RWPE2 (cell line): Measurements from ENCODE around the gene IGSF9B.

Source experiments
- ATAC-seq: fragments of 200-7000 bp; cut with Tn5 transposase; 3 replicates; pipeline ENCODE4 v1.9.1; 2021; ENCODE audit warnings: low read depth
- DNase-seq: peaks from one replicate; pipeline ENCODE4 v3.0.0-alpha.2; 2020; ENCODE audit warnings: low spot score
- H3K27ac ChIP-seq: fragments of 450-650 bp; 2 replicates; pipeline ENCODE4 v1.5.1; 2017; ENCODE audit warnings: mild to moderate bottlenecking; ENCODE audit not compliant: poor library complexity, severe bottlenecking
- H3K27me3 ChIP-seq: fragments of 250-450 bp; sonication (Bioruptor Pico); 2 replicates; pipeline ENCODE4 v1.5.1; 2021; ENCODE audit warnings: mild to moderate bottlenecking, moderate library complexity; ENCODE audit not compliant: insufficient read depth, poor library complexity, severe bottlenecking
- H3K36me3 ChIP-seq: fragments of 250-450 bp; sonication (Bioruptor Pico); 2 replicates; pipeline ENCODE4 v1.5.1; 2020; ENCODE audit warnings: low read depth, mild to moderate bottlenecking, moderate library complexity
- H3K4me1 ChIP-seq: fragments of 250-450 bp; sonication (Bioruptor Pico); 2 replicates; pipeline ENCODE4 v1.5.1; 2021; ENCODE audit warnings: mild to moderate bottlenecking, moderate library complexity; ENCODE audit not compliant: insufficient read depth, poor library complexity, severe bottlenecking
- H3K4me3 ChIP-seq: fragments of 250-450 bp; sonication (Bioruptor Pico); 2 replicates; pipeline ENCODE4 v1.5.1; 2021; ENCODE audit warnings: mild to moderate bottlenecking, moderate library complexity; ENCODE audit not compliant: severe bottlenecking
- H3K9me3 ChIP-seq: fragments of 250-450 bp; sonication (Bioruptor Pico); 2 replicates; pipeline ENCODE4 v1.5.1; 2021; ENCODE audit warnings: mild to moderate bottlenecking, moderate library complexity; ENCODE audit not compliant: severe bottlenecking
- TF ChIP-seq, protein P1 (sequence below): fragments of 450-650 bp; IDR thresholded peaks from one replicate; pipeline ENCODE4 v1.5.1; 2017; ENCODE audit warnings: mild to moderate bottlenecking, moderate library complexity; ENCODE audit not compliant: poor library complexity, severe bottlenecking

The IGSF9B gene

DNA sequence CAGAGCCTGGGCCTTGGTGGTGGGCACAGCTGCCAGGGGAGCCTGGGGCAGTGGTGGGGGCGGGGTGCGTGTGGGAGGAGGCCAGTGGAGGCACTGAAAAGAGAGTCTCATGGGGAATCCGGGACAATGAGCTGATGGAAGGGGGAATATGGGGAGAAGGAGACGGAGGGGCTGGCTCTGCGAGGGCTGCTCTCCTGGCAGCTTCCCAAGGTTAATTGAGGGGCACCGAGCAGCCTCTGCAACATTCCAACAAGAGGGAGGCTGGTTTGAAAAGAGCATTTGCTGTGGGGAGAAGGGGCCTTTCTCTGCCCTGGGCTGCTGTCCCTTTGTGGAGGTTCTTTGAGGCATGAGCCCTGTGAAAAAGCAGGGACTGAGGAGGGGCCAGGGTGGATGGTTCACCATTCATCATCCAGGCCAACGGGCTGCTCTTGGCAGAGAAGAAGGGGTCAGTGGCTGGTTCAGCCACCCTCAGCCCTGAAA lies 9.4 kb upstream of the IGSF9B start:
- H3K27ac ChIP-seq: no peak overlapping the region
- no peaks in the 10 kb centered on the region for H3K9me3 ChIP-seq
- TF ChIP-seq, protein P1, sequence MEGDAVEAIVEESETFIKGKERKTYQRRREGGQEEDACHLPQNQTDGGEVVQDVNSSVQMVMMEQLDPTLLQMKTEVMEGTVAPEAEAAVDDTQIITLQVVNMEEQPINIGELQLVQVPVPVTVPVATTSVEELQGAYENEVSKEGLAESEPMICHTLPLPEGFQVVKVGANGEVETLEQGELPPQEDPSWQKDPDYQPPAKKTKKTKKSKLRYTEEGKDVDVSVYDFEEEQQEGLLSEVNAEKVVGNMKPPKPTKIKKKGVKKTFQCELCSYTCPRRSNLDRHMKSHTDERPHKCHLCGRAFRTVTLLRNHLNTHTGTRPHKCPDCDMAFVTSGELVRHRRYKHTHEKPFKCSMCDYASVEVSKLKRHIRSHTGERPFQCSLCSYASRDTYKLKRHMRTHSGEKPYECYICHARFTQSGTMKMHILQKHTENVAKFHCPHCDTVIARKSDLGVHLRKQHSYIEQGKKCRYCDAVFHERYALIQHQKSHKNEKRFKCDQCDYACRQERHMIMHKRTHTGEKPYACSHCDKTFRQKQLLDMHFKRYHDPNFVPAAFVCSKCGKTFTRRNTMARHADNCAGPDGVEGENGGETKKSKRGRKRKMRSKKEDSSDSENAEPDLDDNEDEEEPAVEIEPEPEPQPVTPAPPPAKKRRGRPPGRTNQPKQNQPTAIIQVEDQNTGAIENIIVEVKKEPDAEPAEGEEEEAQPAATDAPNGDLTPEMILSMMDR: no peak
- no peak for ATAC-seq
- H3K27me3 ChIP-seq: no peaks in the 10 kb centered on the region
- DNase-seq: no peak
- H3K4me1 ChIP-seq: no peaks in the 10 kb centered on the region
- H3K4me3 ChIP-seq: no peak overlapping the region
- H3K36me3 ChIP-seq: no peaks in the 10 kb centered on the region

DNA sequence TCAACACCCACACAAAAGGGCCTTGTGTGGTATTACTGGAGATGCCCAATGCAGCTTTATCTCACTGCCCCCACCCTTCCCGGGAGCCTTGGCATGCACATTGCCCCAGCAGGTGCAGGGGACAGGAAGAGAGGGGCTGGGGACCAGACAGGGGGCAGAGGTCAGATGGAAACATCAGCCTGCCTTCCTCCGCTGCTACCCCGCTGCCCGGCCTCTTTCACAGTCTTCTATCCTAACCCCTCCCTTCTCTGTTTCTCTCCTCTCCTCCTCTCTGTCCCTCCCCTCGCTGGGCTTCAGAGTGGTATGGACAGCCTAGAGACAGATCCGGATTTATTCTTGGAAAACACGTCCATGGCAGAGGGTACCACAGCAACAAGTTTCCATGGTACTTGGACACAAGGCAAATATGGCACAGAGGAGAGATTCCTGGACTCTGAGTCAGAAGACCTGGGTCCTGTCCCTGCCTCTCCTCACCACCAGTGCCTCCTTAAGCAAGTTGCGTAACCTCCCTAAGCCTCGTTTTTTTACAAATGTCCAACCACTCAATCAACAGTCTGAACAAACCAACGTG lies 8.3 kb upstream of the IGSF9B start:
- Histone ChIP-seq H3K27ac (no peak overlapping the region), H3K4me1 (no peaks in the 10 kb centered on the region), H3K9me3 (no peaks in the 10 kb centered on the region), H3K4me3 (no peak overlapping the region), H3K27me3 (no peaks in the 10 kb centered on the region), H3K36me3 (no peaks in the 10 kb centered on the region)
- TF ChIP-seq, protein P1: no peak
- DNase-seq (no peak), ATAC-seq (peak; percentile 47; the same call in 2 of the 3 replicates)

DNA sequence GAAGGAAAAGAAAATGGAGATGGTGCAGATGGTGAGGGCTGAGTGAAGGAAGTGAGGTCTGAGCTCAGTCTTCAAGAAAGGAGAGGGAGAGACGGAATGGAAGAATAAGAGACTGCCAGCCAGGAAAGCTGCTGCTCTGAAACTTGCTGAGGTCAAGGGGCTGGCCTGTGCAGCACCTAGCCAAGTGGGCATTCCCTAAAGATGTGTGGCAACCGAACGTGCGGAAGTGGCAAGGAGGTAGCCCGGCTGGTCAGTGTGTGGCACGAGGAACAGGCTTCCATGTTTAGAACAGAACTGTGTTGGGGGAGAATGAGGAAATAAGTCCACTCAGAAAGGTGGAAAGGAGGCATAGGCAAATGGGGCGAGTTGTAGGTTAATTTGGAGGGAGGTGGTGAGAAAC lies 7.6 kb upstream of the IGSF9B start:
- H3K4me3 ChIP-seq: no peak overlapping the region
- no peaks in the 10 kb centered on the region for H3K9me3 ChIP-seq
- H3K27ac ChIP-seq: no peak overlapping the region

DNA sequence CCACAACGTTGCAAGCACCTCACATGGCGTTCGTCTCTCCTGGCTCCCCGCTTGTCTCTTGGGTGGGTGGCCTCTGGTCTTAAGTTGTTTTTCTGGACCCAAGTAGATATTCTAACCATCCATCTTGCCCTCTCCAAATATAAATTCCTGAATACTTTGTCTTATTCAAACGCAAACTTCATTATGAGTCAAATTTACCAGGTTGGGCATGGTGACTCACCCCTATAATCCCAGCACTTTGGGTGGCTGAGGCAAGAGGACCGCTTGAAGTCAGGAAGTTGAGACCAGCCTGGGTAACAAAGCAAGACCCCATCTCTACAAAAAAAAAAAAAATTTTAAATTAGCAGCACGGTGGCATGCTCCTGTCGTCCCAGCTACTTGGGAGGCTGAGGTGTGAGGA lies 5.1 kb upstream of the IGSF9B start:
- DNase-seq (no peak), ATAC-seq (0 out of 3 replicates have a peak, but pooled peaks have one; percentile 26)
- Histone ChIP-seq H3K36me3 (no peaks in the 10 kb centered on the region), H3K27ac (no peak overlapping the region), H3K4me1 (no peaks in the 10 kb centered on the region), H3K4me3 (no peak overlapping the region), H3K27me3 (no peaks in the 10 kb centered on the region), H3K9me3 (no peaks in the 10 kb centered on the region)
- TF ChIP-seq, protein P1: no peak

More for the DNA sequence above, 7.6 kb upstream of the IGSF9B start:
- H3K4me1 ChIP-seq: no peaks in the 10 kb centered on the region
- ATAC-seq (no peak), DNase-seq (no peak)
- TF ChIP-seq, protein P1: no peak
- no peaks in the 10 kb centered on the region for H3K27me3 ChIP-seq
- no peaks in the 10 kb centered on the region for H3K36me3 ChIP-seq

DNA sequence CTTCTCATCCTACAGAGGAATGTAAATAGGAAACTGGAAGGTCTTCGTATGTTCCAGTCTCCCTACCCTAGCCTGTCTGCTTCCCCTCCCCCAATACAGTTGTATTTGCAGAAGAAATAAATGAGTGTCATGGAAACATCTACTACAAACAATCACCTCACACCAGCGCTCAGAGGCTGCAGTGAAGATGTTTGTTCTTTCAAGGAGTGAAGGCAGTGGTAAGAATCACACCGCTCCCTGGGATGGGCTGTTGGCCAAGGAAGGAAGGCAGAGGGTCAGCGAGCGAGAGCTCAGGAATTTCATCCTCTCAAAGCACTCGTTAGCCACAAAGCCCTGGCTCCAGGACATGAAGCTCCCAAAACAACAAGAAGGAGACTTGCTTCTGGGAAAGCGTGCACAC lies 1.1 kb upstream of the IGSF9B start:
- ATAC-seq: no peak
- peaks cover 20% of the 10 kb centered on the region for H3K27me3 ChIP-seq

More for the DNA sequence above, 1.1 kb upstream of the IGSF9B start:
- no peak for DNase-seq
- Histone ChIP-seq H3K4me1 (peaks cover 6% of the 10 kb centered on the region), H3K27ac (no peak overlapping the region), H3K4me3 (no peak overlapping the region), H3K9me3 (no peaks in the 10 kb centered on the region), H3K36me3 (no peaks in the 10 kb centered on the region)
- TF ChIP-seq, protein P1: no peak
